GM19438 (cell line): ENCODE measurements around the gene TNFRSF17.
A peak's percentile ranks its signal among the peaks of the same experiment; 100 is the strongest.
"Not testable (repeated sequence)": the region's sequence is repeated elsewhere in the genome, so short reads cannot be mapped to it uniquely, and the experiment has no call there.

Experiments
- ATAC-seq: cut with Tn5 transposase; IDR thresholded peaks from one replicate; pipeline ENCODE4 v1.9.1; 2021; ENCODE audit warnings: low read depth; ENCODE audit not compliant: unreplicated experiment

Gene TNFRSF17

DNA sequence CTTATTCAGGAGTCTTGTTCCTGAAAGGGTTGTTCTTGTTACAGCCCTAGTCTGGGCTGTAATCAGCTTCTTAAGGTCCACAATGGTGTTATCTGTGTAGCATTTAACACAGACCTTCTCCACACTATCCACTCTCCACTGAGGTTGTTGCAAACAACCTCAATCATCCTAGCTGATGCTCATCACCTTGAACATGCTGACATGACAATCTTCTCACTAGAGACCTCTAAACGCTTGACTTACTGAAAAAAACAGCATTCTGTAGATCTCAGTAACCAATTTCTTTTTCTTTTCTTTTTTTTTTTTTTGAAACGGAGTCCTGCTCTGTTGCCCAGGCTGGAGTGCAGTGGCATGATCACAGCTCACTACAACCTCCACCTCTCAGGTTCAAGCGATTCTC, 3.6 kb downstream of the TNFRSF17 start:
- no peak for ATAC-seq

DNA sequence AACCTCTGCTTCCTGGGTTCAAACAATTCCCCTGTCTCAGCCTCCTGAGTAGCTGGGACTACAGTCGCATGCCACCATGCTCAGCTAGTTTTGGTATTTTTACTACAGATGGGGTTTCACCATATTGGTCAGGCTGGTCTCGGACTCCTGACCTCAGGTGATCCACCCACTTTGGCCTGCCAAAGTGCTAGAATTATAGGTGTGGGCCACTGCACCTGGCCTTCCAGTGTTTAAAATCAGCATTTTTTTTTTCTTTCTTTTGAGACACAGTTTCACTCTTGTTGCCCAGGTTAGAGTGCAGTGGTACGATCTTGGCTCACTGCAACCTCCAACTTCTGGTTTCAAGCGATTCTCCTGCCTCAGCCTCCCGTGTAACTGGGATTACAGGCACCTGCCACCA, 5.3 kb downstream of the TNFRSF17 start:
- not testable (repeated sequence) for ATAC-seq

- no peak for ATAC-seq
Observed at GRCh38 chr16:11972128-11972527, 7.1 kb downstream of the TNFRSF17 start.

- no peak for ATAC-seq
Observed at GRCh38 chr16:11973070-11973469, 8.1 kb downstream of the TNFRSF17 start.

DNA sequence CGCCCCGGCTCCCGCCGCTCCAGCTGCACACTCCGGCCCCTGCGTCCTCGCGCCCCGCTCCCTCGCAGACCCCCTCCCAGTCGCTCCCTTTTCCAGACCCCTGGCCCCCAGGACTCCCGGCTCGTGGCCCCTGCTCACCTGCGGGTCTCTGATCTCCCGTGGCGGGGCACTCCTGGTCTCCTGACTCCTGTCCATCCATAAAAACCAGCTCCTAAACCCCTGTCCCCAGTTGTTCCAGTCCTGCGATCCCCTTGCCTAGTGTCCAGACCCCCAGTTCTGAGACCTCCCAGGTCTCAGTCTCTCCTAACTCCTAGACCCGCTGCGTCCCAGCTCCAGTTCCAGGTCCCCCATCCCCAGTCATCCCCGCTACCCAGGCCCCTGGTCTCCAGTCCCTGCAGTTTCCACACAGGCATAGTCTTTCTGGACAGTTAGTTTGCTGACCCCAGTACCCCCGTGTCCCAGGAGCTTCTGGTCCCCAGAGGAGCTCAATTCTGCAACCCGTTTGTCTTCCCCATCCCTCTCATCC, 11.9 kb downstream of the TNFRSF17 start:
- ATAC-seq = no peak

DNA sequence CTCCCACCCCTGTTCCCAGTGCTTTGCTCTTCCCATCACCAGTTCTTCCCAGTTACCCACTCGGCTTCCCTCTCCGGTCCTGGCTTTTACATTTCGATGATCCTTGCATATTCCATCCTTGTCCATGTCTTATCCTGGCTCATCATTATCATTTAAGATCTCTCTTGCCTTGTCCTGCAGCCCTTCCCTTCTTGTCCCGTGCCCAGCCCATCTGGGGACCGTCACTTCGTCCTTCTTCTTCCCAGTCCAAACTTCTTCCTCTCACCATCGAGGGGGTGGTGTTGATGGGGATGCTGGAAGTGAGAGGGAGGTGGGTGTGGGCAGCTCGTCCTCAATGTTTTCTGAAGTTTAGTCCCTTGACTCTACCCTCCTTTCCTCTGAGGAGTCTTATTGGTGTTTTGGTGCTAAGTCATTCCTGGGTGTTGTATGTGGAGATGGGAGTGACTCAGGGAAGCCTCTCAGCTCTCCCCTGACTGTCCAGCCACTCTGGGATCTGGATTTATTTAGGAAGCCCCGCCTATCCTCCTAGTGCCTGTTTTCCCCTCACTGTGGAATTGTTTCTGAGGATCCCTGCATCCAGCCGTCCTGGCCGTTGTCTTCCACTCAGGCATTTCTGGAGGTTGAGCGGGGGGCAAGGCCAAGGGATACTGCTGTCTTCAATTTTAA, 12.5 kb downstream of the TNFRSF17 start:
- ATAC-seq = no peak

DNA sequence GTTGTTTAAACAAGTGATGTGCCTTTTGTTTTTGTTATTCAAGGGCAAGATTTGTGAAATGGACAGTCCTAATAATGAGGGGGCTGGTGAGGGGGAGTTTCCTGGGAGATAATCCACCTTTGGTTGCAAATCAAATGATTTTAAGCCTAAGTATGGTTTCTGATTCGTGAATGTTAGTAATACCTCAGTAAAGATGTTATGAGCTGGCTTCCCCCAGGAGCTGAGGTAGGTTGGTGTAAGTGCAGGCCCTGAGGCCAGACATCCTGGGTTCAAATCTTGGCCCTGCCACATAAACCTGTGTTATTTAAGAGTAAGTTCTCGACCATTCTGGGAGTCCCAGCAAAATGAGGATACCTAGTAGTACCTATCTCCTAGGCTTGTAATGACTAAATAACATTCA, 13.1 kb downstream of the TNFRSF17 start:
- ATAC-seq = no peak

GRCh38 chr16:11979013-11979672, 14.1 kb downstream of the TNFRSF17 start:
- no peak for ATAC-seq

DNA sequence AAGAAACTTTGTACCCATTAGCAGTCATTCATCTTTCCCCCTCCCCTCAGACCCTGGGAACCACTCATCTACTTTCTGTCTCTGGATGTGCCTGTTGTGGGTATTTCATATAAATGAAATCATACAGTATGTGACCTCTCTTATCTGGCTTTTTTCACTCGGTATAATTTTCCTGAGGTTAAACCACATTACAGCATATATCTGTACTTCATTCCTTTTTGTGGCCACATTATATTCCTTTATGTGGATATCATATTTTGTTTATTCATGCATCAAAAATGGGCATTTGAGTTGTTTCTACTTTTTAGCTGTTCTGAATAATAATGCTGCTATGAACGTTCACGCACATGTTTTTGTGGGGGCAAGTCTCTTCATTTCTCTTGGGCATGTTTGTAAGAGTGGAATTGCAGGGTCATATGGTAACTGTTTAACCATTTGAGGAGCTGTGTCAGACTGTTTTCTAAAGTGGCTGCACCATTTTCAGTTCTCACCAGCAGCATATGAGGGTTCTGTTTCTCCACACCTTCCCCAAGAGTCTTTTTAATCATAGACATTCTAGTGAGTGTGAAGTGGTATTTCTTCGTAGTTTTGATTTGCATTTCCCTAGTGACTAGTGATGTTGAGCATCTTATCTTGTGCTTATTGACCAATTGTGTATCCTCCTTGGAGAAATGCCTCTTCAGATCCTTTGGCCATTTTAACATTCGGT, 15.3 kb downstream of the TNFRSF17 start:
- no peak for ATAC-seq

- ATAC-seq = no peak
Observed at GRCh38 chr16:11985250-11985649, 20.2 kb downstream of the TNFRSF17 start.

DNA sequence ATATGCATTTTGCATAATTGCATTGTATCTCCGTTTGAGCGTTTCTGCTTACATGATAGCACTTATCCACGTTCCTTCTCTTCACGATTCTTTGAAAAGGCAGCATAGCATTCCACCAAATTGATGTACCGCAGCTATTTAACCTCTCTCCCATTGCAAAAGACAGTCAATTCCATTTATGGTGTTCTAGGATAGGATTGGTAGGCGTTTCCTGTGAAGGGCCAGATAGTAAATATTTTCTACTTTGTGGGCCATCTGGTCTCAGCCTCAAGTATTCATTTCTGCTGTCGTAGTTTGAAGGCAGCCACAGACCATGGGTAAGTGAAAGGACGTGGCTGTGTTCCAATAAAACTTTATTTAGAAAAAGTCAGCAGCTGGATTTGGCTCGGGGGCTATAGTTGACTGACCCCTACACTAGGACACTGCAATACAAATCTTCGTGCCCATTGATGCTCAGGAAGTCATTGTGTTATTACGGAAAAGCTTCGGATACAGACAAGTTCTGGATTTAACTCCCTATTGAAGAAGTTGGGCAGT, 21.6 kb downstream of the TNFRSF17 start:
- no peak for ATAC-seq

- no peak for ATAC-seq
Observed at GRCh38 chr16:11988258-11988978, 23.4 kb downstream of the TNFRSF17 start.

DNA sequence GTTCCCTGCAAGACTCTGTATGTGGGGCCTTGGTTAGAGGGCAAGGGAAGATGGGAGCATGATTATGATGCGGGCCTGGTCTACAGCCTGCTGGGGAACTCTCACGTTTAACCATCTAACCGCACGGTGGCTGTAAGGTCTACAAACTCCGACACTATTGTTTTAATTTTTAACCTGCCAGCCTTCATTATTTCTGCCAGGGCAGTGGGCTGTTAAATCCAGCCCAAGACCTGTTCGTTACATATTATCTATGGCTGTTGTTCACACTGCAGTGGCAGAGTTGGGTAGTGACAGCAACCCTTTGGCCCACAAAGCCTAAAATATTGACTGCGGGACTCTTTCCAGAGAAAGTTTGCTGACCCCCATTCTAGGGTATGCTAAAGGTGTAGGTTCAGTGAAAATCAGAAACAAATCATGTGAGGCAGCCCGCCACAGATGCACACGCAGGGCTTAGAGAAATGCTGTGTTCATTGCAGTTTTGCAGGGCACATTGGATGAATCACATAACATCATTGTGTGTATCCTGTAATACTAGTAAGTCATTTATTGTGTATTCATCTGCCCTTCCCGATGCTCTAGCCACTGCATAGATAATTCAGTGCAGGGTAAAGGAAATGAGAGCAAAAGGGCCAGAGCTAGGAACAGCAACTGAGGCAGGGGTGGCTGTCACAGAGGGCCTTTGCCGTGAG, 25.8 kb downstream of the TNFRSF17 start:
- peak; percentile 61 for ATAC-seq

DNA sequence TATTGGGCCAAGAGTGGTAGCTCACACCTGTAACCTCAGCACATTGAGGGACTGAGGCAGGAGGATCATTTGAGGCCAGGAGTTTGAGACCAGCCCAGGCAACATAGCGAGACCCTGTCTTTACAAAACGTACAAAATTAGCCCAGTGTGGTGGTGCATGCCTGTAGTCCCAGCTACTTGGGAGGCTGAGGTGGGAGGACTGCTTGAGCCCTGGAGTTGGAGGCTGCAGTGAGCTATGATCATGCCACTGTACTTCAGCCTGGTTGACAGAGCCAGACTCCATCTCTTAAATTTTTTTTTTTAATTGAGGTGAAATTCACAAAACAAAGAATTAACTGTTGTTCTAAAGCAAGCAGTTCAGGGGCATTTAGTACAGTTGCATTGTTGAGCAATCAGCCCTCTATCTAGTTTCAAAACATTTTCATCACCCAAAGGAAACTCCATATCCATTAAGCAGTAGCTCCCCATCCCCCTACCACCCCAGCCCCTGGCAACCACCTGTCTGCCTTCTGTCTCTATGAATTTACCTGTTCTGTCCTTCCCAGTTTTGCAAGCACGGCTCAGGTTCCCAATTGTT, 27.1 kb downstream of the TNFRSF17 start:
- ATAC-seq = no peak

GRCh38 chr16:11992586-11993524, 27.8 kb downstream of the TNFRSF17 start:
- no peak for ATAC-seq

GRCh38 chr16:11994143-11995119, 29.4 kb downstream of the TNFRSF17 start:
- no peak for ATAC-seq
